HCT116 (cell line): Measurements from ENCODE around the gene IGSF21. TPM values are rescaled to one million over a fixed set of nuclear protein-coding genes. Genes with fewer than 3 reads are reported as not detected.

Source experiments
- ATAC-seq: fragments of 200-7000 bp; cut with Tn5 transposase; 2 replicates; pipeline ENCODE4 v1.9.1; 2020; ENCODE audit warnings: mild to moderate bottlenecking, moderate library complexity
- BruUV-seq: library from RNA; stranded (reverse); fragments of 400-500 nt; replicated peaks from 2 replicates; lab custom pipeline; 2021; lab: Mats Ljungman, UMichigan
- CTCF ChIA-PET: fragments of 300-600 bp; sonication (Branson Sonifier 250); formaldehyde crosslinking; loops from one replicate; lab custom pipeline; 2021; ENCODE audit warnings: antibody characterized with exemption; lab: Charles Lee
- POLR2A ChIA-PET: fragments of 300-600, 350-600 bp; sonication (Branson Sonifier 250); formaldehyde crosslinking; loops from one replicate; lab custom pipeline; 2021; ENCODE audit warnings: antibody characterized with exemption; lab: Charles Lee
- RAD21 ChIA-PET, 2 experiments: fragments of 300-600 bp; sonication (Branson Sonifier 250); formaldehyde crosslinking; loops; one replicate each; lab custom pipeline; 2023; ENCODE audit warnings: low total read pairs in 2 of 2; ENCODE audit not compliant: uncharacterized antibody in 2 of 2, unreplicated experiment in 2 of 2, low non-redundant PET in 1 of 2; lab: Charles Lee
- DNase-seq: peaks from one replicate; pipeline ENCODE4 v3.0.0-alpha.2; 2010; ENCODE audit warnings: low read depth, low spot score
- H2AFZ ChIP-seq: fragments of 200-600 bp; shearing (Covaris generic), sonication (generic); 2 replicates; pipeline ENCODE4 v1.6.1; 2017; ENCODE audit warnings: low read depth, mixed run types, mixed read lengths, antibody characterized with exemption, low read length; ENCODE audit not compliant: poor library complexity, severe bottlenecking
- H3K27ac ChIP-seq: 2 replicates; pipeline ENCODE4 v1.5.1; 2012; ENCODE audit warnings: low read depth, low read length
- H3K27me3 ChIP-seq: fragments of 200-600 bp; sonication (generic); 2 replicates; pipeline ENCODE4 v1.6.1; 2016; ENCODE audit warnings: mixed run types, low read length, mixed read lengths; ENCODE audit not compliant: insufficient read depth
- H3K36me3 ChIP-seq, 2 experiments: fragments of 200-500 bp in 1 of 2; fragments of 200-600 bp in 1 of 2; sonication (Bioruptor generic) in 1 of 2; sonication (generic) in 1 of 2; 2 replicates each; pipeline versions ENCODE4 v1.5.1 to v1.6.1; 2014 to 2016; ENCODE audit warnings: low read length in 2 of 2, inconsistent platforms in 1 of 2, mixed read lengths in 1 of 2, mixed run types in 1 of 2; ENCODE audit not compliant: insufficient read depth in 2 of 2, control insufficient read depth in 1 of 2
- H3K4me1 ChIP-seq, 2 experiments: fragments of 200-600 bp in 1 of 2; sonication (generic) in 1 of 2; 2 replicates each; pipeline versions ENCODE4 v1.5.1 to v1.6.1; 2012 to 2017; ENCODE audit warnings: low read length in 2 of 2, inconsistent platforms in 1 of 2, mild to moderate bottlenecking in 1 of 2, mixed read lengths in 1 of 2, mixed run types in 1 of 2, moderate library complexity in 1 of 2; ENCODE audit not compliant: insufficient read depth in 2 of 2, control insufficient read depth in 1 of 2
- H3K4me2 ChIP-seq: fragments of 200-600 bp; sonication (generic); 2 replicates; pipeline ENCODE4 v1.6.1; 2017; ENCODE audit warnings: mixed run types, low read length, mixed read lengths
- H3K4me3 ChIP-seq, 2 experiments: fragments of 200-600 bp in 1 of 2; sonication (generic) in 1 of 2; replicated peaks in 1 of 2; 2 replicates each; pipeline ENCODE4 v1.5.1; 2011 to 2016; ENCODE audit warnings: low read length in 2 of 2, control low read depth in 1 of 2, low read depth in 1 of 2, mild to moderate bottlenecking in 1 of 2, mixed read lengths in 1 of 2, mixed run types in 1 of 2
- H3K79me2 ChIP-seq: fragments of 200-600 bp; sonication (generic); 2 replicates; pipeline ENCODE4 v1.6.1; 2017; ENCODE audit warnings: mild to moderate bottlenecking, mixed run types, low read length, moderate library complexity, mixed read lengths; ENCODE audit not compliant: insufficient read depth
- H3K9ac ChIP-seq: fragments of 200-600 bp; sonication (generic); 2 replicates; pipeline ENCODE4 v1.6.1; 2016; ENCODE audit warnings: low read length, mixed read lengths
- H3K9me2 ChIP-seq: fragments of 200-600 bp; sonication (generic), shearing (Covaris generic); 2 replicates; pipeline ENCODE4 v1.6.1; 2017; ENCODE audit warnings: mixed run types, mild to moderate bottlenecking, moderate library complexity; ENCODE audit not compliant: insufficient read depth
- H3K9me3 ChIP-seq, 2 experiments: fragments of 200-500 bp in 1 of 2; fragments of 200-600 bp in 1 of 2; sonication (Bioruptor generic) in 1 of 2; sonication (generic) in 1 of 2; 2 replicates each; pipeline ENCODE4 v1.6.1; 2014 to 2017; ENCODE audit warnings: low read length in 2 of 2, mixed read lengths in 2 of 2, inconsistent platforms in 1 of 2, low read depth in 1 of 2, mild to moderate bottlenecking in 1 of 2, mixed run types in 1 of 2, moderate library complexity in 1 of 2; ENCODE audit not compliant: control insufficient read depth in 1 of 2, insufficient read depth in 1 of 2
- H4K20me1 ChIP-seq: fragments of 200-600 bp; sonication (generic), shearing (Covaris generic); 2 replicates; pipeline ENCODE4 v1.6.1; 2017; ENCODE audit warnings: mixed run types, mild to moderate bottlenecking, moderate library complexity; ENCODE audit not compliant: insufficient read depth
- EGR1 ChIP-seq: IDR thresholded peaks from 2 replicates; pipeline ENCODE4 v1.6.1; 2012; ENCODE audit warnings: low read depth
- FOSL1 ChIP-seq: IDR thresholded peaks from 2 replicates; pipeline ENCODE4 v1.6.1; 2012; ENCODE audit warnings: low read depth
- MAX ChIP-seq: IDR thresholded peaks from 2 replicates; pipeline ENCODE4 v1.6.1; 2012
- POLR2A ChIP-seq: IDR thresholded peaks from 2 replicates; pipeline ENCODE4 v1.7.0; 2011; ENCODE audit warnings: borderline replicate concordance; ENCODE audit not compliant: insufficient read depth, insufficient read length; ENCODE audit errors: extremely low read depth
- RAD21 ChIP-seq: IDR thresholded peaks from 2 replicates; pipeline ENCODE4 v1.6.1; 2012; ENCODE audit warnings: low read depth, mild to moderate bottlenecking
- intact Hi-C: fragments of 100-400 bp; cut with micrococcal nuclease; formaldehyde crosslinking; loops from 2 replicates; pipeline ENCODE4 v1.10.0; 2022
- total RNA-seq: library from RNA; stranded (reverse); gene quantifications from one replicate; pipeline ENCODE4 v1.2.1, GENCODE V29; 2021; ENCODE audit not compliant: unreplicated experiment
- TF ChIP-seq, protein P1 (sequence below): IDR thresholded peaks from 2 replicates; pipeline ENCODE4 v1.6.1; 2012
- TF ChIP-seq, protein P2 (sequence below): IDR thresholded peaks from 2 replicates; pipeline ENCODE4 v1.6.1; 2011; ENCODE audit warnings: mild to moderate bottlenecking, low read length, moderate library complexity; ENCODE audit not compliant: insufficient replicate concordance; ENCODE audit errors: extremely low read depth
- TF ChIP-seq, protein P3 (sequence below), 3 experiments: fragments of 200-600 bp in 1 of 3; sonication (generic) in 1 of 3; IDR thresholded peaks in 2 of 3; conservative IDR thresholded peaks in 1 of 3; 2 replicates each; pipeline ENCODE4 v1.5.1; 2012 to 2017; ENCODE audit warnings: low read depth in 2 of 3, low read length in 2 of 3, antibody characterized with exemption in 1 of 3, borderline replicate concordance in 1 of 3, control low read depth in 1 of 3, mild to moderate bottlenecking in 1 of 3, mixed read lengths in 1 of 3, mixed run types in 1 of 3, moderate library complexity in 1 of 3; ENCODE audit not compliant: insufficient read depth in 1 of 3

IGSF21 gene
- total RNA-seq, 1 experiment from 2014 or later = not detected

- POLR2A ChIA-PET = no interaction called here
- Histone ChIP-seq H3K9me2 (no peaks in the 10 kb centered on the region), H4K20me1 (no peaks in the 10 kb centered on the region), H2AFZ (no peak overlapping the region), H3K27ac (no peak overlapping the region), H3K27me3 (no peaks in the 10 kb centered on the region; the same call in 1 of the 2 replicates), H3K79me2 (no peaks in the 10 kb centered on the region), H3K9me3 (no peaks in the 10 kb centered on the region), H3K4me3 (no peak overlapping the region), H3K9ac (no peak overlapping the region), H3K4me1 (peaks cover 0 to 19% of the 10 kb centered on the region in 2 experiments; a peak in 2 of 4 replicates), H3K36me3 (no peaks in the 10 kb centered on the region), H3K4me2 (0 out of 2 replicates have a peak overlapping the region, but pooled peaks have one; percentile 19)
- RAD21 ChIA-PET = no interaction called here
- CTCF ChIA-PET = interaction anchor here (0.6 to 0.7 kb wide), 2 partner anchors 85 to 175 kb away, joined by 3 to 5 read pairs; no protein-coding TSS in a partner anchor
- intact Hi-C loops = no loop called here
- DNase-seq (no peak), ATAC-seq (peak; percentile 48; the same call in 1 of the 2 replicates)
- TF ChIP-seq EGR1 = no peak
- 0 out of 2 replicates have a peak, but pooled peaks have one; percentile 10 for TF ChIP-seq FOSL1
- TF ChIP-seq, protein P1, sequence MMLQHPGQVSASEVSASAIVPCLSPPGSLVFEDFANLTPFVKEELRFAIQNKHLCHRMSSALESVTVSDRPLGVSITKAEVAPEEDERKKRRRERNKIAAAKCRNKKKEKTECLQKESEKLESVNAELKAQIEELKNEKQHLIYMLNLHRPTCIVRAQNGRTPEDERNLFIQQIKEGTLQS = no peak
- no peak for TF ChIP-seq MAX
- TF ChIP-seq, protein P2, sequence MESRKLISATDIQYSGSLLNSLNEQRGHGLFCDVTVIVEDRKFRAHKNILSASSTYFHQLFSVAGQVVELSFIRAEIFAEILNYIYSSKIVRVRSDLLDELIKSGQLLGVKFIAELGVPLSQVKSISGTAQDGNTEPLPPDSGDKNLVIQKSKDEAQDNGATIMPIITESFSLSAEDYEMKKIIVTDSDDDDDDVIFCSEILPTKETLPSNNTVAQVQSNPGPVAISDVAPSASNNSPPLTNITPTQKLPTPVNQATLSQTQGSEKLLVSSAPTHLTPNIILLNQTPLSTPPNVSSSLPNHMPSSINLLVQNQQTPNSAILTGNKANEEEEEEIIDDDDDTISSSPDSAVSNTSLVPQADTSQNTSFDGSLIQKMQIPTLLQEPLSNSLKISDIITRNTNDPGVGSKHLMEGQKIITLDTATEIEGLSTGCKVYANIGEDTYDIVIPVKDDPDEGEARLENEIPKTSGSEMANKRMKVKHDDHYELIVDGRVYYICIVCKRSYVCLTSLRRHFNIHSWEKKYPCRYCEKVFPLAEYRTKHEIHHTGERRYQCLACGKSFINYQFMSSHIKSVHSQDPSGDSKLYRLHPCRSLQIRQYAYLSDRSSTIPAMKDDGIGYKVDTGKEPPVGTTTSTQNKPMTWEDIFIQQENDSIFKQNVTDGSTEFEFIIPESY = no peak
- TF ChIP-seq, protein P3, sequence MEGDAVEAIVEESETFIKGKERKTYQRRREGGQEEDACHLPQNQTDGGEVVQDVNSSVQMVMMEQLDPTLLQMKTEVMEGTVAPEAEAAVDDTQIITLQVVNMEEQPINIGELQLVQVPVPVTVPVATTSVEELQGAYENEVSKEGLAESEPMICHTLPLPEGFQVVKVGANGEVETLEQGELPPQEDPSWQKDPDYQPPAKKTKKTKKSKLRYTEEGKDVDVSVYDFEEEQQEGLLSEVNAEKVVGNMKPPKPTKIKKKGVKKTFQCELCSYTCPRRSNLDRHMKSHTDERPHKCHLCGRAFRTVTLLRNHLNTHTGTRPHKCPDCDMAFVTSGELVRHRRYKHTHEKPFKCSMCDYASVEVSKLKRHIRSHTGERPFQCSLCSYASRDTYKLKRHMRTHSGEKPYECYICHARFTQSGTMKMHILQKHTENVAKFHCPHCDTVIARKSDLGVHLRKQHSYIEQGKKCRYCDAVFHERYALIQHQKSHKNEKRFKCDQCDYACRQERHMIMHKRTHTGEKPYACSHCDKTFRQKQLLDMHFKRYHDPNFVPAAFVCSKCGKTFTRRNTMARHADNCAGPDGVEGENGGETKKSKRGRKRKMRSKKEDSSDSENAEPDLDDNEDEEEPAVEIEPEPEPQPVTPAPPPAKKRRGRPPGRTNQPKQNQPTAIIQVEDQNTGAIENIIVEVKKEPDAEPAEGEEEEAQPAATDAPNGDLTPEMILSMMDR (IDR thresholded peaks at IDR 0.05 in 2 of 3, conservative IDR thresholded peaks at IDR 0.05 in 1 of 3; ENCODE audit: borderline replicate concordance in 1 of 3, insufficient read depth in 1 of 3, low read depth in 2 of 3, low read length in 2 of 3) = no peak
- TF ChIP-seq POLR2A = no peak
- TF ChIP-seq RAD21 = no peak
- no TSS peak for BruUV-seq
Observed at GRCh38 chr1:18400347-18401102, 292.9 kb downstream of the IGSF21 start.
